Measurements from ENCODE around the gene KCNH8. TPM values are rescaled to one million over a fixed set of nuclear protein-coding genes. Genes with fewer than 3 reads are reported as not detected.

The KCNH8 gene
- total RNA-seq, 1 experiment from 2014 or later = 3.7 TPM

GRCh38 chr3:19199131-19199530 lies 50.8 kb downstream of the KCNH8 start:
- H3K27me3 Mint-ChIP-seq (ENCODE audit: low read depth) = no peaks in the 10 kb centered on the region
- no peaks in the 10 kb centered on the region for H4K20me1 ChIP-seq (ENCODE audit: control insufficient read depth, insufficient read depth, insufficient read length)
- H2AK5ac ChIP-seq (ENCODE audit: insufficient read length, low read length) = no peak overlapping the region
- H3K4me1 ChIP-seq (ENCODE audit: insufficient read depth, low read length) = no peaks in the 10 kb centered on the region
- no peak overlapping the region for H3K18ac ChIP-seq (ENCODE audit: insufficient read length, low read depth, low read length)
- no peak overlapping the region for H4K8ac ChIP-seq (replicated peaks; ENCODE audit: insufficient read length, low read depth, low read length)
- no peaks in the 10 kb centered on the region for H3K79me1 ChIP-seq (ENCODE audit: insufficient read depth, low read depth, low read length, poor library complexity, severe bottlenecking)
- no peak overlapping the region for H2AFZ ChIP-seq (ENCODE audit: low read length)
- H3K4me3 Mint-ChIP-seq = no peak overlapping the region
- no peak overlapping the region for H2BK15ac ChIP-seq (ENCODE audit: low read depth, low read length)
- H3K27ac Mint-ChIP-seq = no peak overlapping the region
- no peak overlapping the region for H3K56ac ChIP-seq (ENCODE audit: insufficient read length, low read depth, low read length)
- H3K4me1 Mint-ChIP-seq = no peaks in the 10 kb centered on the region
- no peaks in the 10 kb centered on the region for H3K27me3 ChIP-seq (ENCODE audit: insufficient read depth, low read length)
- no peak overlapping the region for H2BK12ac ChIP-seq (ENCODE audit: insufficient read length, low read depth, low read length)
- H4K5ac ChIP-seq (ENCODE audit: insufficient read length, low read depth, low read length) = no peak overlapping the region
- H3K27ac ChIP-seq (ENCODE audit: insufficient read length, low read depth, low read length) = no peak overlapping the region
- no peak overlapping the region for H2BK5ac ChIP-seq (ENCODE audit: insufficient read length, low read length)
- H3K4ac ChIP-seq (ENCODE audit: low read depth, low read length) = no peak overlapping the region
- H2BK20ac ChIP-seq (ENCODE audit: low read depth, low read length, poor library complexity, severe bottlenecking) = no peak overlapping the region
- no peak for DNase-seq
- no peaks in the 10 kb centered on the region for H3K79me2 ChIP-seq (ENCODE audit: insufficient read depth, low read length)
- no peaks in the 10 kb centered on the region for H3K9me3 Mint-ChIP-seq
- H3K23ac ChIP-seq (ENCODE audit: insufficient read length, low read depth, low read length) = no peak overlapping the region
- H2BK120ac ChIP-seq (ENCODE audit: low read depth, low read length, poor library complexity, severe bottlenecking) = no peak overlapping the region
- H3K9me3 ChIP-seq (ENCODE audit: control insufficient read depth, low read depth, low read length) = no peaks in the 10 kb centered on the region
- no peaks in the 10 kb centered on the region for H3K36me3 Mint-ChIP-seq (ENCODE audit: insufficient read depth in 1 of 3, low read depth in 3 of 3)
- H4K91ac ChIP-seq (ENCODE audit: insufficient read length, low read depth, low read length) = no peak overlapping the region
- H3T11ph ChIP-seq (ENCODE audit: low read length) = no peak overlapping the region
- no peak overlapping the region for H3K4me2 ChIP-seq (ENCODE audit: insufficient read depth, insufficient read length, low read length)
- no peak overlapping the region for H3K14ac ChIP-seq (ENCODE audit: insufficient read depth, low read length)
- TF ChIP-seq, protein P1, sequence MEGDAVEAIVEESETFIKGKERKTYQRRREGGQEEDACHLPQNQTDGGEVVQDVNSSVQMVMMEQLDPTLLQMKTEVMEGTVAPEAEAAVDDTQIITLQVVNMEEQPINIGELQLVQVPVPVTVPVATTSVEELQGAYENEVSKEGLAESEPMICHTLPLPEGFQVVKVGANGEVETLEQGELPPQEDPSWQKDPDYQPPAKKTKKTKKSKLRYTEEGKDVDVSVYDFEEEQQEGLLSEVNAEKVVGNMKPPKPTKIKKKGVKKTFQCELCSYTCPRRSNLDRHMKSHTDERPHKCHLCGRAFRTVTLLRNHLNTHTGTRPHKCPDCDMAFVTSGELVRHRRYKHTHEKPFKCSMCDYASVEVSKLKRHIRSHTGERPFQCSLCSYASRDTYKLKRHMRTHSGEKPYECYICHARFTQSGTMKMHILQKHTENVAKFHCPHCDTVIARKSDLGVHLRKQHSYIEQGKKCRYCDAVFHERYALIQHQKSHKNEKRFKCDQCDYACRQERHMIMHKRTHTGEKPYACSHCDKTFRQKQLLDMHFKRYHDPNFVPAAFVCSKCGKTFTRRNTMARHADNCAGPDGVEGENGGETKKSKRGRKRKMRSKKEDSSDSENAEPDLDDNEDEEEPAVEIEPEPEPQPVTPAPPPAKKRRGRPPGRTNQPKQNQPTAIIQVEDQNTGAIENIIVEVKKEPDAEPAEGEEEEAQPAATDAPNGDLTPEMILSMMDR (conservative IDR thresholded peaks at IDR 0.05) = no peak
- no CpG with 5 or more reads among the region's 2 CpGs for WGBS (ENCODE audit: extremely low coverage, insufficient read length, low lambda C conversion rate)
- H3K23me2 ChIP-seq (ENCODE audit: insufficient read length, low read depth, low read length, poor library complexity, severe bottlenecking) = no peaks in the 10 kb centered on the region
- H3K9ac ChIP-seq (ENCODE audit: extremely low read depth, insufficient read length, low read length) = no peak overlapping the region
